Right lobe of liver (tissue), 4 donors: ENCODE measurements around the gene ORC4.

Experiments
- CTCF ChIP-seq, 4 donors: fragments of 200-600 bp in 3 of 4; fragments of 450-650 bp in 1 of 4; IDR thresholded peaks; one replicate each; pipeline versions ENCODE4 v1.5.1 to v1.8.0; 2016 to 2022; ENCODE audit warnings: antibody characterized with exemption in 4 of 4, mild to moderate bottlenecking in 2 of 4
- POLR2A ChIP-seq: fragments of 450-650 bp; IDR thresholded peaks from one replicate; pipeline ENCODE4 v1.6.1; 2017; ENCODE audit warnings: antibody characterized with exemption, mild to moderate bottlenecking
- donor health status: DM: no; HTN: no; CAD: no.
- donor health status: DM: no; HTN: no; CAD: no.
- donor health status: DM: no; HTN: yes; CAD: no.

- TF ChIP-seq POLR2A (no peak), CTCF (IDR thresholded peaks at IDR 0.05) (no peak)
These were observed 13.2 kb downstream of the ORC4 start for GRCh38 chr2:148007219-148007900.
